Neural progenitor cell (in vitro differentiated cells): ENCODE data around the gene FBLN1. TPM values are rescaled to one million over a fixed set of nuclear protein-coding genes. Genes with fewer than 3 reads are reported as not detected.
A peak's percentile ranks its signal among the peaks of the same experiment; 100 is the strongest.

Experiments
- DNase-seq: peaks from one replicate; pipeline ENCODE4 v3.0.0-alpha.2; 2016; ENCODE audit warnings: low spot score
- H2AFZ ChIP-seq: fragments of 200-600 bp; sonication (generic); replicated peaks from 2 replicates; pipeline ENCODE4 v1.6.1; 2016; ENCODE audit warnings: antibody characterized with exemption
- H3F3A ChIP-seq: fragments of 200-600 bp; sonication (generic); 2 replicates; pipeline ENCODE4 v1.6.1; 2016; ENCODE audit warnings: antibody characterized with exemption, low read depth
- H3K27ac ChIP-seq: fragments of 200-600 bp; sonication (generic); 2 replicates; pipeline ENCODE4 v1.5.1; 2016; ENCODE audit warnings: mild to moderate bottlenecking
- H3K27me3 ChIP-seq: fragments of 200-600 bp; sonication (generic); 2 replicates; pipeline ENCODE4 v1.6.1; 2016; ENCODE audit warnings: mild to moderate bottlenecking, moderate library complexity
- H3K36me3 ChIP-seq: fragments of 200-600 bp; sonication (generic); 2 replicates; pipeline ENCODE4 v1.5.1; 2016
- H3K4me1 ChIP-seq: fragments of 200-600 bp; sonication (generic); 2 replicates; pipeline ENCODE4 v1.6.1; 2016; ENCODE audit warnings: mixed run types
- H3K4me2 ChIP-seq: fragments of 200-600 bp; sonication (generic); 2 replicates; pipeline ENCODE4 v1.6.1; 2016
- H3K4me3 ChIP-seq: fragments of 200-600 bp; sonication (generic); 2 replicates; pipeline ENCODE4 v1.5.1; 2016
- H3K79me2 ChIP-seq: fragments of 200-600 bp; sonication (generic); 2 replicates; pipeline ENCODE4 v1.6.1; 2016; ENCODE audit warnings: low read depth
- H3K9ac ChIP-seq: fragments of 200-600 bp; sonication (generic); 2 replicates; pipeline ENCODE4 v1.6.1; 2016
- H3K9me3 ChIP-seq: fragments of 200-600 bp; sonication (generic); 2 replicates; pipeline ENCODE4 v1.5.1; 2016; ENCODE audit warnings: low read depth
- H4K20me1 ChIP-seq: fragments of 200-600 bp; sonication (generic); 2 replicates; pipeline ENCODE4 v1.6.1; 2016; ENCODE audit warnings: low read depth
- H3K27ac Mint-ChIP-seq: 3 replicates; pipeline ENCODE4 v1.8.0; 2021; ENCODE audit warnings: mixed read lengths
- H3K27me3 Mint-ChIP-seq: 2 replicates; pipeline ENCODE4 v1.8.0; 2022; ENCODE audit warnings: low read depth, mild to moderate bottlenecking, inconsistent platforms, moderate library complexity, mixed read lengths; ENCODE audit not compliant: insufficient read depth
- H3K36me3 Mint-ChIP-seq: 3 replicates; pipeline ENCODE4 v1.8.0; 2021; ENCODE audit warnings: mixed read lengths
- H3K4me1 Mint-ChIP-seq: 3 replicates; pipeline ENCODE4 v1.8.0; 2021; ENCODE audit warnings: mixed read lengths
- H3K4me3 Mint-ChIP-seq: 3 replicates; pipeline ENCODE4 v1.8.0; 2021; ENCODE audit warnings: mild to moderate bottlenecking, moderate library complexity, mixed read lengths
- H3K9me3 Mint-ChIP-seq: 3 replicates; pipeline ENCODE4 v1.8.0; 2020; ENCODE audit warnings: mixed read lengths
- CTCF ChIP-seq: fragments of 200-600 bp; sonication (generic); IDR thresholded peaks from 2 replicates; pipeline ENCODE4 v1.5.1; 2017; ENCODE audit warnings: antibody characterized with exemption, mild to moderate bottlenecking
- EZH2 ChIP-seq: fragments of 200-600 bp; sonication (generic); IDR thresholded peaks from 2 replicates; pipeline ENCODE4 v1.6.1; 2017; ENCODE audit warnings: antibody characterized with exemption, mild to moderate bottlenecking, moderate library complexity
- EZH2phosphoT487 ChIP-seq: fragments of 200-600 bp; sonication (generic); IDR thresholded peaks from 2 replicates; pipeline ENCODE4 v1.6.1; 2017; ENCODE audit warnings: antibody characterized with exemption
- total RNA-seq: library from RNA; depleted of rRNA; stranded (reverse); fragments of >200 nt; gene quantifications from 2 replicates; pipeline ENCODE4 v1.2.3, GENCODE V29; 2015; ENCODE audit warnings: low replicate concordance

FBLN1 gene
- total RNA-seq, 1 donor from 2014 or later, result 84.3 TPM

- H3F3A ChIP-seq, result peaks cover 50% of the 10 kb centered on the region
- H3K4me3 ChIP-seq, result no peak overlapping the region
- peak overlapping the region; percentile 80 for H3K4me2 ChIP-seq
- no peaks in the 10 kb centered on the region for H3K36me3 ChIP-seq
- no peak for DNase-seq
- peaks cover 61% of the 10 kb centered on the region for H4K20me1 ChIP-seq
- no peaks in the 10 kb centered on the region for H3K9me3 ChIP-seq
- no peak overlapping the region for H3K4me3 Mint-ChIP-seq
- no peak overlapping the region for H3K27ac ChIP-seq
- H3K79me2 ChIP-seq, result peaks cover 66% of the 10 kb centered on the region
- TF ChIP-seq EZH2 (no peak), EZH2phosphoT487 (no peak), CTCF (no peak)
- H3K27me3 Mint-ChIP-seq, result peaks cover 38% of the 10 kb centered on the region
- H3K36me3 Mint-ChIP-seq, result no peaks in the 10 kb centered on the region
- H3K4me1 Mint-ChIP-seq, result peaks cover 65% of the 10 kb centered on the region
- no peak overlapping the region for H2AFZ ChIP-seq
- no peaks in the 10 kb centered on the region for H3K27me3 ChIP-seq
- no peak overlapping the region for H3K27ac Mint-ChIP-seq
- H3K9me3 Mint-ChIP-seq, result no peaks in the 10 kb centered on the region
- peaks cover 56% of the 10 kb centered on the region for H3K4me1 ChIP-seq
- H3K9ac ChIP-seq, result no peak overlapping the region
Observed at GRCh38 chr22:45506816-45507360, 4.2 kb downstream of the FBLN1 start.

- Histone ChIP-seq H2AFZ (no peak overlapping the region), H3K27ac (no peak overlapping the region), H3K9ac (no peak overlapping the region), H3K4me2 (no peak overlapping the region), H3K9me3 (no peaks in the 10 kb centered on the region), H3K27me3 (no peaks in the 10 kb centered on the region), H3K79me2 (peaks cover 75% of the 10 kb centered on the region), H3F3A (peaks cover 43% of the 10 kb centered on the region), H3K4me1 (peaks cover 63% of the 10 kb centered on the region), H3K36me3 (no peaks in the 10 kb centered on the region), H3K4me3 (no peak overlapping the region), H4K20me1 (peaks cover 70% of the 10 kb centered on the region)
- Mint-ChIP-seq H3K9me3 (no peaks in the 10 kb centered on the region), H3K27me3 (peaks cover 38% of the 10 kb centered on the region), H3K4me3 (no peak overlapping the region), H3K27ac (no peak overlapping the region), H3K36me3 (no peaks in the 10 kb centered on the region), H3K4me1 (peaks cover 69% of the 10 kb centered on the region)
- TF ChIP-seq EZH2phosphoT487 (no peak), EZH2 (no peak), CTCF (no peak)
- no peak for DNase-seq
Observed at GRCh38 chr22:45507798-45508197, 5.1 kb downstream of the FBLN1 start.

GRCh38 chr22:45508814-45509213 is 6.1 kb downstream of the FBLN1 start:
- no peak overlapping the region for H3K27ac ChIP-seq
- H3K4me2 ChIP-seq, result no peak overlapping the region
- no peak overlapping the region for H3K4me3 Mint-ChIP-seq
- peaks cover 71% of the 10 kb centered on the region for H3K4me1 ChIP-seq
- DNase-seq, result no peak
- H3K9ac ChIP-seq, result no peak overlapping the region
- no peaks in the 10 kb centered on the region for H3K27me3 ChIP-seq
- H3K36me3 Mint-ChIP-seq, result no peaks in the 10 kb centered on the region
- no peak overlapping the region for H3K4me3 ChIP-seq
- H3K27me3 Mint-ChIP-seq, result peaks cover 37% of the 10 kb centered on the region
- H3K36me3 ChIP-seq, result no peaks in the 10 kb centered on the region
- peaks cover 80% of the 10 kb centered on the region for H4K20me1 ChIP-seq
- no peak overlapping the region for H3K27ac Mint-ChIP-seq
- peaks cover 37% of the 10 kb centered on the region for H3F3A ChIP-seq
- H3K9me3 ChIP-seq, result no peaks in the 10 kb centered on the region
- H3K79me2 ChIP-seq, result peaks cover 82% of the 10 kb centered on the region
- TF ChIP-seq EZH2phosphoT487 (no peak), CTCF (no peak), EZH2 (no peak)
- H3K4me1 Mint-ChIP-seq, result peaks cover 69% of the 10 kb centered on the region
- no peaks in the 10 kb centered on the region for H3K9me3 Mint-ChIP-seq
- no peak overlapping the region for H2AFZ ChIP-seq
